Stimulated activated effector memory CD8-positive, alpha-beta T cell treated with anti-CD3 and anti-CD28 coated beads, Interleukin-12 subunit alpha, Interleukin-12 subunit beta, amount 100 ng/mL, for 72 hours (primary cell): ENCODE results near the gene PELI3.
"Not testable (repeated sequence)": the region's sequence is repeated elsewhere in the genome, so short reads cannot be mapped to it uniquely, and the experiment has no call there.

ENCODE experiments used
- ATAC-seq: fragments of 150-1000 bp; cut with Tn5 transposase; 2 replicates; pipeline ENCODE4 v1.10.0; 2021
- DNase-seq, 2 donors: peaks; one replicate each; pipeline ENCODE4 v3.0.0; 2021 to 2022; ENCODE audit warnings: low spot score in 2 of 2
- H3K27ac Mint-ChIP-seq: one replicate; pipeline ENCODE4 v1.8.0; 2022; ENCODE audit warnings: mild to moderate bottlenecking, mixed read lengths
- H3K36me3 Mint-ChIP-seq: one replicate; pipeline ENCODE4 v1.8.0; 2022; ENCODE audit warnings: mild to moderate bottlenecking, mixed read lengths
- H3K4me1 Mint-ChIP-seq: one replicate; pipeline ENCODE4 v1.8.0; 2022; ENCODE audit warnings: mixed read lengths
- H3K4me3 Mint-ChIP-seq: one replicate; pipeline ENCODE4 v1.8.0; 2022; ENCODE audit warnings: mild to moderate bottlenecking, mixed read lengths
- H3K9me3 Mint-ChIP-seq: one replicate; pipeline ENCODE4 v1.8.0; 2022; ENCODE audit warnings: mixed read lengths

The PELI3 gene

GRCh38 chr11:66437979-66438503, 28.7 kb upstream of the PELI3 start:
- Mint-ChIP-seq H3K4me1 (peaks cover 25% of the 10 kb centered on the region), H3K4me3 (peak overlapping the region; percentile 85)
- no peak for ATAC-seq

GRCh38 chr11:66438504-66439466, 27.9 kb upstream of the PELI3 start, which contains the start of gene MRPL11:
Gene MRPL11 (minus strand): TSS chr11:66438848. CDS start chr11:66438754, 94 bp downstream.
- ATAC-seq (peak; percentile 99), DNase-seq (peak; percentile 82 to 91)
- Mint-ChIP-seq H3K4me3 (peak within 1 kb of the TSS; percentile 85), H3K9me3 (peaks cover 6% of the 10 kb centered on the region), H3K4me1 (peaks cover 25% of the 10 kb centered on the region), H3K36me3 (peaks cover 31% of the 10 kb centered on the region), H3K27ac (peak within 1 kb of the TSS; percentile 93)

More at GRCh38 chr11:66437979-66438503, 28.7 kb upstream of the PELI3 start:
- Mint-ChIP-seq H3K36me3 (peaks cover 38% of the 10 kb centered on the region), H3K9me3 (peaks cover 2% of the 10 kb centered on the region), H3K27ac (peak overlapping the region; percentile 93)
- DNase-seq, result no peak

GRCh38 chr11:66440101-66440939, 26.4 kb upstream of the PELI3 start:
- Mint-ChIP-seq H3K4me1 (peaks cover 25% of the 10 kb centered on the region), H3K36me3 (peaks cover 16% of the 10 kb centered on the region)
- ATAC-seq, H3K4me3 Mint-ChIP-seq, DNase-seq, H3K9me3 Mint-ChIP-seq, H3K27ac Mint-ChIP-seq: not testable (repeated sequence)

- H3K9me3 Mint-ChIP-seq, ATAC-seq, H3K36me3 Mint-ChIP-seq, H3K27ac Mint-ChIP-seq, DNase-seq, H3K4me3 Mint-ChIP-seq: not testable (repeated sequence)
- H3K4me1 Mint-ChIP-seq, result peaks cover 25% of the 10 kb centered on the region
Measured at GRCh38 chr11:66440940-66441282, 25.8 kb upstream of the PELI3 start.

- Mint-ChIP-seq H3K27ac (no peak overlapping the region), H3K4me3 (no peak overlapping the region), H3K36me3 (no peaks in the 10 kb centered on the region), H3K4me1 (peaks cover 5% of the 10 kb centered on the region), H3K9me3 (peaks cover 6% of the 10 kb centered on the region)
- ATAC-seq, result no peak
- no peak for DNase-seq
Measured at GRCh38 chr11:66443602-66444001, 23.1 kb upstream of the PELI3 start.

GRCh38 chr11:66447012-66447411, 19.7 kb upstream of the PELI3 start:
- no peak overlapping the region for H3K27ac Mint-ChIP-seq
- no peak overlapping the region for H3K4me3 Mint-ChIP-seq
- ATAC-seq (no peak), DNase-seq (no peak)
- H3K36me3 Mint-ChIP-seq, result no peaks in the 10 kb centered on the region
- H3K4me1 Mint-ChIP-seq, result no peaks in the 10 kb centered on the region
- peaks cover 6% of the 10 kb centered on the region for H3K9me3 Mint-ChIP-seq

GRCh38 chr11:66448523-66448922, 18.2 kb upstream of the PELI3 start:
- ATAC-seq (no peak), DNase-seq (no peak)
- Mint-ChIP-seq H3K36me3 (no peaks in the 10 kb centered on the region), H3K9me3 (no peaks in the 10 kb centered on the region), H3K27ac (no peak overlapping the region), H3K4me3 (no peak overlapping the region), H3K4me1 (no peaks in the 10 kb centered on the region)

- H3K4me3 Mint-ChIP-seq, result no peak overlapping the region
- no peaks in the 10 kb centered on the region for H3K9me3 Mint-ChIP-seq
- H3K4me1 Mint-ChIP-seq, result peaks cover 19% of the 10 kb centered on the region
- DNase-seq, result no peak
- ATAC-seq, result no peak
- no peaks in the 10 kb centered on the region for H3K36me3 Mint-ChIP-seq
- no peak overlapping the region for H3K27ac Mint-ChIP-seq
Measured at GRCh38 chr11:66450560-66450959, 16.1 kb upstream of the PELI3 start.

- no peaks in the 10 kb centered on the region for H3K9me3 Mint-ChIP-seq
- H3K4me3 Mint-ChIP-seq, result no peak overlapping the region
- ATAC-seq (no peak), DNase-seq (no peak)
- no peak overlapping the region for H3K27ac Mint-ChIP-seq
- peaks cover 19% of the 10 kb centered on the region for H3K4me1 Mint-ChIP-seq
- no peaks in the 10 kb centered on the region for H3K36me3 Mint-ChIP-seq
Measured at GRCh38 chr11:66451663-66452062, 15.0 kb upstream of the PELI3 start.

GRCh38 chr11:66454247-66454646, 12.5 kb upstream of the PELI3 start:
- H3K9me3 Mint-ChIP-seq, result no peaks in the 10 kb centered on the region
- ATAC-seq (peak; percentile 32), DNase-seq (no peak)
- H3K27ac Mint-ChIP-seq, result peak overlapping the region; percentile 10
- H3K36me3 Mint-ChIP-seq, result no peaks in the 10 kb centered on the region
- H3K4me1 Mint-ChIP-seq, result peaks cover 24% of the 10 kb centered on the region
- H3K4me3 Mint-ChIP-seq, result peak overlapping the region; percentile 26

GRCh38 chr11:66454828-66455227, 11.9 kb upstream of the PELI3 start:
- Mint-ChIP-seq H3K4me3 (peak overlapping the region; percentile 26), H3K9me3 (no peaks in the 10 kb centered on the region), H3K36me3 (no peaks in the 10 kb centered on the region), H3K4me1 (peaks cover 28% of the 10 kb centered on the region), H3K27ac (peak overlapping the region; percentile 10)
- no peak for DNase-seq
- peak; percentile 58 for ATAC-seq

- H3K4me1 Mint-ChIP-seq, result peaks cover 34% of the 10 kb centered on the region
- no peak overlapping the region for H3K27ac Mint-ChIP-seq
- H3K4me3 Mint-ChIP-seq, result no peak overlapping the region
- no peak for DNase-seq
- no peak for ATAC-seq
- H3K9me3 Mint-ChIP-seq, result no peaks in the 10 kb centered on the region
- H3K36me3 Mint-ChIP-seq, result no peaks in the 10 kb centered on the region
Measured at GRCh38 chr11:66457826-66458225, 8.9 kb upstream of the PELI3 start.

GRCh38 chr11:66459138-66459778, 7.4 kb upstream of the PELI3 start:
- DNase-seq (no peak), ATAC-seq (peak; percentile 69)
- Mint-ChIP-seq H3K27ac (peak overlapping the region; percentile 9), H3K36me3 (no peaks in the 10 kb centered on the region), H3K4me1 (peaks cover 34% of the 10 kb centered on the region), H3K4me3 (no peak overlapping the region), H3K9me3 (no peaks in the 10 kb centered on the region)

- Mint-ChIP-seq H3K36me3 (no peaks in the 10 kb centered on the region), H3K4me3 (no peak overlapping the region), H3K27ac (no peak overlapping the region), H3K4me1 (peaks cover 33% of the 10 kb centered on the region), H3K9me3 (no peaks in the 10 kb centered on the region)
- DNase-seq (no peak), ATAC-seq (no peak)
Measured at GRCh38 chr11:66462010-66462409, 4.7 kb upstream of the PELI3 start.

GRCh38 chr11:66462911-66463310, 3.8 kb upstream of the PELI3 start:
- DNase-seq, result no peak
- no peak overlapping the region for H3K4me3 Mint-ChIP-seq
- H3K4me1 Mint-ChIP-seq, result peaks cover 38% of the 10 kb centered on the region
- H3K27ac Mint-ChIP-seq, result peak overlapping the region; percentile 55
- no peak for ATAC-seq
- no peaks in the 10 kb centered on the region for H3K36me3 Mint-ChIP-seq
- no peaks in the 10 kb centered on the region for H3K9me3 Mint-ChIP-seq
